ENCODE measurements around the gene GDI2. TPM values are rescaled to one million over a fixed set of nuclear protein-coding genes. Genes with fewer than 3 reads are reported as not detected.
A peak's percentile ranks its signal among the peaks of the same experiment; 100 is the strongest.

GDI2 gene
- total and polyA plus RNA-seq, 2 of the 13 experiments (the other 11 are each of a cell fraction or from before 2014, with no cell fraction given): 153 to 477 TPM

GRCh38 chr10:5811387-5811821 lies 1.8 kb downstream of the GDI2 start:
- TF ChIP-seq ZNF674 (CRISPR knock-in tag; IDR thresholded peaks at IDR 0.05; ENCODE audit: low read depth): no peak
- TF ChIP-seq SAP130 (CRISPR knock-in tag; IDR thresholded peaks at IDR 0.05; ENCODE audit: low read depth): peak; percentile 32
- peak in 1 of 2 experiments; percentile 34; a peak in 1 of 4 replicates for TF ChIP-seq POLR2A (IDR thresholded peaks at IDR 0.05; ENCODE audit: insufficient read depth in 1 of 2, low read depth in 2 of 2, low read length in 2 of 2)
- no peak for TF ChIP-seq ZNF3 (CRISPR knock-in tag; IDR thresholded peaks at IDR 0.05)
- 0 out of 2 replicates have a peak, but pooled peaks have one; percentile 16 for TF ChIP-seq RBFOX2 (IDR thresholded peaks at IDR 0.05; ENCODE audit: low read depth, low read length)
- no peak for TF ChIP-seq SYNCRIP (IDR thresholded peaks at IDR 0.05; ENCODE audit: insufficient read depth, low read depth, low read length)
- CTCF ChIA-PET (ENCODE audit: low intra/inter-chr PET ratio, low total read pairs): no interaction called here
- H3K9me3 ChIP-seq (ENCODE audit: low read length): no peaks in the 10 kb centered on the region
- no TSS peak for BruUV-seq (replicated peaks)
- peak overlapping the region; percentile 100 for H3K27ac ChIP-seq (ENCODE audit: extremely low read length, insufficient read depth, low read length)
- intact Hi-C loops (cut with micrococcal nuclease; ENCODE audit: unreplicated experiment): loop anchor here (5.0 kb wide), 1 partner anchor 76 kb away; the partner anchor contains the start of gene ANKRD16
- H3K9ac ChIP-seq (ENCODE audit: insufficient read depth, low read depth, low read length): peak overlapping the region; percentile 99
- H3K36me3 ChIP-seq (replicated peaks in 1 of 2; ENCODE audit: control insufficient read depth in 1 of 2, insufficient read depth in 2 of 2, low read length in 2 of 2): peaks cover 0 to 9% of the 10 kb centered on the region in 2 experiments; a peak in 2 of 5 replicates
- FAIRE-seq (no peak), ATAC-seq (no peak), DNase-seq (ENCODE audit: low spot score) (peak; percentile 18)
- H3K79me2 ChIP-seq (ENCODE audit: insufficient read depth, low read length): peaks cover 72% of the 10 kb centered on the region
- no peak overlapping the region for H2AFZ ChIP-seq (ENCODE audit: low read length)
- H4K20me1 ChIP-seq (ENCODE audit: insufficient read depth, low read length): peaks cover 62% of the 10 kb centered on the region
- peaks cover 0 to 3% of the 10 kb centered on the region in 2 experiments; a peak in 1 of 5 replicates for H3K27me3 ChIP-seq (ENCODE audit: control insufficient read depth in 1 of 2, insufficient read depth in 2 of 2, low read length in 2 of 2)
- H3K4me3 ChIP-seq (replicated peaks in 1 of 3; ENCODE audit: insufficient read depth in 1 of 3, low read depth in 2 of 3, low read length in 3 of 3): peak overlapping the region; percentile 89 to 100 (median 97)
- 1% methylated on average over 6 of the region's 6 CpGs for WGBS (ENCODE audit: low lambda C conversion rate)
- in situ Hi-C loops (cut with HindIII; ENCODE audit: extremely low pct_ligation_motif_present, low pct_unique_long_range_greater_than_20kb): loop anchor here (10.0 kb wide), 1 partner anchor 63 kb away; no protein-coding TSS in a partner anchor
- H3K4me1 ChIP-seq (ENCODE audit: insufficient read depth, low read length): peaks cover 68% of the 10 kb centered on the region
- H3K4me2 ChIP-seq (ENCODE audit: low read depth, low read length): peak overlapping the region; percentile 90
- POLR2A ChIA-PET: interaction anchor here (1.6 kb wide), 1 partner anchor 11 kb away, joined by 4 read pairs; no protein-coding TSS in a partner anchor

- no peak overlapping the region for H2AFZ ChIP-seq (ENCODE audit: low read length)
- FAIRE-seq: no peak
These were observed 3.0 kb downstream of the GDI2 start for GRCh38 chr10:5810225-5810624.

More at GRCh38 chr10:5810225-5810624, 3.0 kb downstream of the GDI2 start:
- ChIA-PET CTCF (ENCODE audit: low intra/inter-chr PET ratio, low total read pairs) (no interaction called here), POLR2A (interaction anchor here (1.5 to 2.2 kb wide), 4 partner anchors 8 to 80 kb away, joined by 4 to 8 read pairs (median 6); partner anchors contain the start of genes ANKRD16 and FBH1)
- intact Hi-C loops (cut with micrococcal nuclease; ENCODE audit: unreplicated experiment): loop anchor here (5.0 kb wide), 1 partner anchor 77 kb away; the partner anchor contains the start of gene ANKRD16
- peak; percentile 69; the same call in 1 of the 2 replicates for TF ChIP-seq ZNF160 (CRISPR knock-in tag; IDR thresholded peaks at IDR 0.05)
- no peak for TF ChIP-seq MNT (IDR thresholded peaks at IDR 0.05)
- DNase-seq (ENCODE audit: low spot score) (no peak), ATAC-seq (no peak)
- peaks cover 0 to 3% of the 10 kb centered on the region in 2 experiments; a peak in 1 of 5 replicates for H3K27me3 ChIP-seq (ENCODE audit: control insufficient read depth in 1 of 2, insufficient read depth in 2 of 2, low read length in 2 of 2)
- BruUV-seq (replicated peaks): no TSS peak
- H3K9me3 ChIP-seq (ENCODE audit: low read length): no peaks in the 10 kb centered on the region
- peaks cover 84% of the 10 kb centered on the region for H3K79me2 ChIP-seq (ENCODE audit: insufficient read depth, low read length)
- peak overlapping the region; percentile 89 to 100 (median 97); a peak in 5 of 6 replicates for H3K4me3 ChIP-seq (replicated peaks in 1 of 3; ENCODE audit: insufficient read depth in 1 of 3, low read depth in 2 of 3, low read length in 3 of 3)
- in situ Hi-C loops (cut with HindIII; ENCODE audit: extremely low pct_ligation_motif_present, low pct_unique_long_range_greater_than_20kb): loop anchor here (10.0 kb wide), 1 partner anchor 65 kb away; no protein-coding TSS in a partner anchor
- H3K4me1 ChIP-seq (ENCODE audit: insufficient read depth, low read length): peaks cover 72% of the 10 kb centered on the region
- H3K36me3 ChIP-seq (replicated peaks in 1 of 2; ENCODE audit: control insufficient read depth in 1 of 2, insufficient read depth in 2 of 2, low read length in 2 of 2): peaks cover 0 to 14% of the 10 kb centered on the region in 2 experiments; a peak in 3 of 5 replicates
- H4K20me1 ChIP-seq (ENCODE audit: insufficient read depth, low read length): peaks cover 74% of the 10 kb centered on the region
- H3K4me2 ChIP-seq (ENCODE audit: low read depth, low read length): peak overlapping the region; percentile 90
- WGBS (ENCODE audit: low lambda C conversion rate): 10% methylated on average over 2 of the region's 2 CpGs
- peak overlapping the region; percentile 100 for H3K27ac ChIP-seq (ENCODE audit: extremely low read length, insufficient read depth, low read length)
- peak overlapping the region; percentile 99 for H3K9ac ChIP-seq (ENCODE audit: insufficient read depth, low read depth, low read length)
